HepG2 (cell line): ENCODE results near the gene ERBB4. TPM values are rescaled to one million over a fixed set of nuclear protein-coding genes. Genes with fewer than 3 reads are reported as not detected.

Source experiments
- ATAC-seq: fragments of 200-7000 bp; cut with Tn5 transposase; 3 replicates; pipeline ENCODE4 v1.9.1; 2020; ENCODE audit warnings: mild to moderate bottlenecking, moderate library complexity
- BruUV-seq: library from RNA; stranded (reverse); fragments of 400-500 nt; replicated peaks from 2 replicates; lab custom pipeline; 2021; lab: Mats Ljungman, UMichigan
- CTCF ChIA-PET: fragments of 300-600 bp; formaldehyde crosslinking; extraction: SDS; loops from one replicate; lab custom pipeline; 2021; ENCODE audit warnings: low total read pairs, inconsistent platforms, low intra/inter-chr PET ratio; lab: Yijun Ruan, JAX
- POLR2A ChIA-PET: fragments of 350-600 bp; sonication (Branson Sonifier 250); formaldehyde crosslinking; loops from one replicate; lab custom pipeline; 2020; ENCODE audit warnings: antibody characterized with exemption, inconsistent platforms; lab: Yijun Ruan, JAX
- DNase-seq: peaks from one replicate; pipeline ENCODE4 v3.0.0-alpha.2; 2015; ENCODE audit warnings: low spot score
- FAIRE-seq: peaks from 3 replicates; lab custom pipeline; 2011; peaks lifted over from hg19 to GRCh38; lab: Jason Lieb, UNC
- H2AFZ ChIP-seq: one replicate; pipeline ENCODE4 v1.6.1; 2011; ENCODE audit warnings: low read length, inconsistent platforms
- H3K27ac ChIP-seq: fragments of 300-600 bp; 3 replicates; pipeline ENCODE4 v1.8.0; 2011; ENCODE audit warnings: mixed run types, mild to moderate bottlenecking, mixed read lengths, low read length, inconsistent platforms; ENCODE audit not compliant: insufficient read depth; ENCODE audit errors: extremely low read length
- H3K27me3 ChIP-seq, 2 experiments: fragments of 200-600 bp in 1 of 2; 2 replicates in 1 of 2; 3 replicates in 1 of 2; pipeline versions ENCODE4 v1.6.0 to v1.8.0; 2011; ENCODE audit warnings: low read length in 2 of 2, mild to moderate bottlenecking in 2 of 2, moderate library complexity in 2 of 2, inconsistent platforms in 1 of 2; ENCODE audit not compliant: insufficient read depth in 2 of 2, control insufficient read depth in 1 of 2
- H3K36me3 ChIP-seq, 2 experiments: fragments of 200-600 bp in 1 of 2; replicated peaks in 1 of 2; 2 replicates in 1 of 2; 3 replicates in 1 of 2; pipeline versions ENCODE4 v1.5.1 to v1.8.0; 2011; ENCODE audit warnings: low read length in 2 of 2, inconsistent platforms in 1 of 2; ENCODE audit not compliant: insufficient read depth in 2 of 2, control insufficient read depth in 1 of 2
- H3K4me1 ChIP-seq: 2 replicates; pipeline ENCODE4 v1.5.1; 2012; ENCODE audit warnings: low read length, inconsistent platforms; ENCODE audit not compliant: insufficient read depth
- H3K4me2 ChIP-seq: 2 replicates; pipeline ENCODE4 v1.6.0; 2011; ENCODE audit warnings: low read depth, low read length, inconsistent platforms
- H3K4me3 ChIP-seq, 3 experiments: fragments of 200-600 bp in 1 of 3; sonication (generic), shearing (Covaris generic) in 1 of 3; replicated peaks in 1 of 3; 2 replicates each; pipeline ENCODE4 v1.5.1; 2011 to 2016; ENCODE audit warnings: low read length in 3 of 3, inconsistent platforms in 2 of 3, low read depth in 2 of 3, mild to moderate bottlenecking in 2 of 3, control low read depth in 1 of 3, mixed read lengths in 1 of 3; ENCODE audit not compliant: insufficient read depth in 1 of 3
- H3K79me2 ChIP-seq: one replicate; pipeline ENCODE4 v1.6.1; 2011; ENCODE audit warnings: low read length, inconsistent platforms; ENCODE audit not compliant: insufficient read depth
- H3K9ac ChIP-seq: 2 replicates; pipeline ENCODE4 v1.6.0; 2011; ENCODE audit warnings: mild to moderate bottlenecking, low read depth, low read length, inconsistent platforms; ENCODE audit not compliant: insufficient read depth
- H3K9me3 ChIP-seq: 2 replicates; pipeline ENCODE4 v1.5.1; 2012; ENCODE audit warnings: mild to moderate bottlenecking, low read length
- H4K20me1 ChIP-seq: 2 replicates; pipeline ENCODE4 v1.6.0; 2011; ENCODE audit warnings: inconsistent platforms, mild to moderate bottlenecking, low read length, moderate library complexity; ENCODE audit not compliant: insufficient read depth
- FLYWCH1 ChIP-seq: sonication (generic); formaldehyde crosslinking; IDR thresholded peaks from 2 replicates; pipeline ENCODE4 v1.8.1; 2023; ENCODE audit warnings: mild to moderate bottlenecking, missing genetic modification reagents
- IKZF1 ChIP-seq: fragments of 450-650 bp; IDR thresholded peaks from 2 replicates; pipeline ENCODE4 v1.7.1; 2016
- KMT2B ChIP-seq: IDR thresholded peaks from 2 replicates; pipeline ENCODE4 v1.6.1; 2016; ENCODE audit warnings: missing genetic modification reagents, missing compliant biosample characterization
- MLXIP ChIP-seq: sonication (generic); formaldehyde crosslinking; IDR thresholded peaks from 2 replicates; pipeline ENCODE4 v1.9.0; 2021; ENCODE audit warnings: missing genetic modification reagents, borderline replicate concordance
- NCOA5 ChIP-seq: sonication (generic); formaldehyde crosslinking; IDR thresholded peaks from 2 replicates; pipeline ENCODE4 v1.4.0; 2020; ENCODE audit warnings: missing genetic modification reagents
- NFE2 ChIP-seq: sonication (generic); formaldehyde crosslinking; IDR thresholded peaks from 2 replicates; pipeline ENCODE4 v1.4.0; 2020; ENCODE audit warnings: missing genetic modification reagents
- PTBP1 ChIP-seq: fragments of 200-400 bp; formaldehyde crosslinking; IDR thresholded peaks from 2 replicates; pipeline ENCODE4 v1.6.1; 2018; ENCODE audit warnings: low read length, low read depth; ENCODE audit not compliant: poor library complexity, severe bottlenecking
- SRSF9 ChIP-seq: fragments of 200-400 bp; formaldehyde crosslinking; IDR thresholded peaks from 2 replicates; pipeline ENCODE4 v1.6.1; 2018; ENCODE audit warnings: borderline replicate concordance, mild to moderate bottlenecking, low read depth, low read length; ENCODE audit not compliant: insufficient read depth, poor library complexity, severe bottlenecking
- ZBTB49 ChIP-seq: sonication (generic); formaldehyde crosslinking; IDR thresholded peaks from 2 replicates; pipeline ENCODE4 v1.4.0; 2020; ENCODE audit warnings: missing genetic modification reagents, borderline replicate concordance
- ZNF414 ChIP-seq: sonication (generic); formaldehyde crosslinking; IDR thresholded peaks from 2 replicates; pipeline ENCODE4 v1.5.0; 2020; ENCODE audit warnings: missing genetic modification reagents
- ZNF687 ChIP-seq: sonication (generic); formaldehyde crosslinking; IDR thresholded peaks from 2 replicates; pipeline ENCODE4 v1.5.1; 2020; ENCODE audit warnings: mild to moderate bottlenecking, missing genetic modification reagents, moderate library complexity
- ZNF720 ChIP-seq: sonication (generic); formaldehyde crosslinking; IDR thresholded peaks from 2 replicates; pipeline ENCODE4 v1.4.0; 2020; ENCODE audit warnings: missing genetic modification reagents
- ZNF839 ChIP-seq: sonication (generic); formaldehyde crosslinking; IDR thresholded peaks from 2 replicates; pipeline ENCODE4 v1.4.0; 2020; ENCODE audit warnings: missing genetic modification reagents, mild to moderate bottlenecking, borderline replicate concordance
- WGBS: methylation state at CpG from one replicate; pipeline ENCODE4 v1.1.6; 2017; ENCODE audit warnings: low lambda C conversion rate; 5-methylcytosine and 5-hydroxymethylcytosine counted together
- in situ Hi-C: cut with HindIII; loops from 2 replicates; pipeline ENCODE4 v1.10.0; 2017; ENCODE audit warnings: low pct_unique_long_range_greater_than_20kb; ENCODE audit not compliant: extremely low pct_ligation_motif_present
- intact Hi-C: fragments of 100-400 bp; cut with micrococcal nuclease; formaldehyde crosslinking; loops from one replicate; pipeline ENCODE4 v1.10.0; 2022; ENCODE audit not compliant: unreplicated experiment
- polyA plus RNA-seq, 8 experiments: library from polyadenylated mRNA; depleted of rRNA in 3 of 8; stranded (reverse) in 7 of 8; unstranded in 1 of 8; fragments of >200 nt; fragmentation: Illumina TruSeq in 4 of 8; extraction: Trizol in 4 of 8; gene quantifications; 2 replicates each; pipeline versions ENCODE4 v1.2.1 to v1.2.3, GENCODE V29; 2011 to 2016; ENCODE audit warnings: low read depth in 4 of 8, missing spikeins in 1 of 8, mixed read lengths in 1 of 8; ENCODE audit not compliant: insufficient read depth in 1 of 8
- total RNA-seq, 5 experiments: library from RNA; depleted of rRNA; stranded (reverse); fragments of >200 nt; fragmentation: Illumina TruSeq; extraction: Trizol; gene quantifications; 2 replicates each; pipeline ENCODE4 v1.2.3, GENCODE V29; 2016; ENCODE audit warnings: low read depth in 1 of 5

Gene ERBB4
- total and polyA plus RNA-seq, 2 of the 13 experiments (the other 11 are each of a cell fraction or from before 2014, with no cell fraction given): not detected

GRCh38 chr2:212119591-212119990 is 419.0 kb downstream of the ERBB4 start (continued):
- TF ChIP-seq ZBTB49 (CRISPR knock-in tag) (no peak), SRSF9 (no peak), FLYWCH1 (CRISPR knock-in tag) (no peak), ZNF839 (CRISPR knock-in tag) (no peak), ZNF720 (CRISPR knock-in tag) (no peak)

GRCh38 chr2:212117926-212118325 is 420.7 kb downstream of the ERBB4 start:
- H3K9me3 ChIP-seq: no peaks in the 10 kb centered on the region
- no peaks in the 10 kb centered on the region for H3K4me1 ChIP-seq
- intact Hi-C loops: no loop called here
- DNase-seq (no peak), FAIRE-seq (no peak), ATAC-seq (no peak)
- ChIA-PET CTCF (no interaction called here), POLR2A (no interaction called here)
- H3K4me3 ChIP-seq: no peak overlapping the region
- no peak overlapping the region for H2AFZ ChIP-seq
- no peaks in the 10 kb centered on the region for H3K27me3 ChIP-seq
- no peak overlapping the region for H3K9ac ChIP-seq
- no peaks in the 10 kb centered on the region for H3K36me3 ChIP-seq
- H4K20me1 ChIP-seq: no peaks in the 10 kb centered on the region
- no peak overlapping the region for H3K27ac ChIP-seq
- in situ Hi-C loops: no loop called here
- H3K79me2 ChIP-seq: no peaks in the 10 kb centered on the region
- WGBS: 1% methylated on average over 2 of the region's 2 CpGs
- no peak overlapping the region for H3K4me2 ChIP-seq
- no TSS peak for BruUV-seq
- TF ChIP-seq ZNF414 (CRISPR knock-in tag) (no peak), PTBP1 (no peak), NFE2 (CRISPR knock-in tag) (no peak), KMT2B (CRISPR knock-in tag) (no peak), IKZF1 (no peak), MLXIP (CRISPR knock-in tag) (no peak), ZNF687 (no peak), NCOA5 (CRISPR knock-in tag) (no peak)
